GM19455 (cell line): ENCODE data around the gene OR2F2.
A peak's percentile ranks its signal among the peaks of the same experiment; 100 is the strongest.

ENCODE experiments used
- ATAC-seq: cut with Tn5 transposase; IDR thresholded peaks from one replicate; pipeline ENCODE4 v1.9.1; 2021; ENCODE audit not compliant: unreplicated experiment

Gene OR2F2

GRCh38 chr7:143934526-143935325, at the start of gene OR2F2:
OR2F2 (plus strand) TSS chr7:143935233; CDS start chr7:143935233, 0 bp downstream.
- ATAC-seq = no peak

GRCh38 chr7:143885951-143886350, 49.1 kb upstream of the OR2F2 start:
- ATAC-seq = no peak

- no peak for ATAC-seq
These were observed 48.1 kb upstream of the OR2F2 start for GRCh38 chr7:143886826-143887477.

GRCh38 chr7:143889068-143889467, 46.0 kb upstream of the OR2F2 start:
- ATAC-seq = no peak

GRCh38 chr7:143890558-143890957, 44.5 kb upstream of the OR2F2 start:
- ATAC-seq = no peak

GRCh38 chr7:143891457-143891856, 43.6 kb upstream of the OR2F2 start:
- ATAC-seq = no peak

GRCh38 chr7:143892527-143893300, 42.3 kb upstream of the OR2F2 start:
- peak; percentile 99 for ATAC-seq

- no peak for ATAC-seq
These were observed 38.4 kb upstream of the OR2F2 start for GRCh38 chr7:143896667-143897066.

GRCh38 chr7:143898810-143899209, 36.2 kb upstream of the OR2F2 start:
- ATAC-seq = no peak

GRCh38 chr7:143900230-143900766, 34.7 kb upstream of the OR2F2 start:
- ATAC-seq = no peak

GRCh38 chr7:143901332-143901667, 33.7 kb upstream of the OR2F2 start:
- ATAC-seq = no peak

GRCh38 chr7:143901668-143902331, 33.2 kb upstream of the OR2F2 start, which contains the start of gene TCAF1:
TCAF1 (minus strand) TSS chr7:143902176; CDS start chr7:143876608, 25,568 bp downstream.
- ATAC-seq = peak; percentile 95

GRCh38 chr7:143902332-143902899, 32.6 kb upstream of the OR2F2 start:
- ATAC-seq = no peak

GRCh38 chr7:143905509-143905908, 29.5 kb upstream of the OR2F2 start:
- ATAC-seq = no peak

- no peak for ATAC-seq
These were observed 28.9 kb upstream of the OR2F2 start for GRCh38 chr7:143906151-143906550.

GRCh38 chr7:143906895-143907294, 28.1 kb upstream of the OR2F2 start:
- ATAC-seq = no peak

- ATAC-seq = no peak
These were observed 26.9 kb upstream of the OR2F2 start for GRCh38 chr7:143908120-143908519.

GRCh38 chr7:143909863-143910262, 25.2 kb upstream of the OR2F2 start:
- no peak for ATAC-seq

GRCh38 chr7:143910473-143911248, 24.4 kb upstream of the OR2F2 start:
- no peak for ATAC-seq
